Sigmoid colon (tissue), 7 donors: Measurements from ENCODE around the gene NUBP1. TPM values are rescaled to one million over a fixed set of nuclear protein-coding genes. Genes with fewer than 3 reads are reported as not detected.

Source experiments
- DNase-seq: peaks from one replicate; pipeline ENCODE4 v3.0.0-alpha.2; 2019
- H3K27ac ChIP-seq, 4 donors: fragments of 200-600 bp; sonication (generic); one replicate each; pipeline ENCODE4 v1.5.1; 2016 to 2019; ENCODE audit warnings: mild to moderate bottlenecking in 1 of 4
- H3K27me3 ChIP-seq, 3 donors: fragments of 200-600 bp; sonication (generic); one replicate each; pipeline ENCODE4 v1.5.1; 2019; ENCODE audit warnings: mild to moderate bottlenecking in 1 of 3
- H3K36me3 ChIP-seq, 4 donors: fragments of 200-600 bp; sonication (generic); one replicate each; pipeline ENCODE4 v1.5.1; 2016 to 2019
- H3K4me1 ChIP-seq, 4 donors: fragments of 200-600 bp; sonication (generic); one replicate each; pipeline ENCODE4 v1.5.1; 2017 to 2019
- H3K4me3 ChIP-seq, 4 donors: fragments of 200-600 bp; sonication (generic); one replicate each; pipeline ENCODE4 v1.5.1; 2017 to 2019; ENCODE audit warnings: mild to moderate bottlenecking in 2 of 4, moderate library complexity in 1 of 4
- H3K9me3 ChIP-seq, 4 donors: fragments of 200-600 bp in 3 of 4; sonication (generic) in 3 of 4; one replicate each; pipeline versions ENCODE4 v1.5.1 to v1.6.1; 2013 to 2019
- CTCF ChIP-seq, 4 experiments: fragments of 450-650 bp in 3 of 4; fragments of 200-600 bp in 1 of 4; IDR thresholded peaks; one replicate each; pipeline ENCODE4 v1.5.1; 2016 to 2019; ENCODE audit warnings: antibody characterized with exemption in 4 of 4, mild to moderate bottlenecking in 3 of 4, moderate library complexity in 2 of 4
- EP300 ChIP-seq, 4 donors: sonication (generic); formaldehyde crosslinking; IDR thresholded peaks; one replicate each; pipeline ENCODE4 v1.6.1; 2017; ENCODE audit warnings: antibody characterized with exemption in 4 of 4
- POLR2A ChIP-seq, 2 donors: fragments of 450-650 bp; IDR thresholded peaks; one replicate each; pipeline ENCODE4 v1.6.1; 2016; ENCODE audit warnings: antibody characterized with exemption in 2 of 2, mild to moderate bottlenecking in 2 of 2, moderate library complexity in 2 of 2
- POLR2AphosphoS5 ChIP-seq, 4 donors: sonication (generic); formaldehyde crosslinking; IDR thresholded peaks; one replicate each; pipeline ENCODE4 v1.6.1; 2017; ENCODE audit warnings: antibody characterized with exemption in 4 of 4
- WGBS, 2 donors: extraction: QIAGEN DNeasy Blood & Tissue Kit; methylation state at CpG; one replicate each; pipeline ENCODE4 v1.1.7; 2013; 5-methylcytosine and 5-hydroxymethylcytosine counted together
- intact Hi-C: fragments of 100-400 bp; cut with DNase I; formaldehyde crosslinking; loops from one replicate; pipeline ENCODE4 v1.15.1; 2023
- polyA plus RNA-seq, 3 donors: library from polyadenylated mRNA; stranded (reverse); fragments of 200-250 nt; gene quantifications; one replicate each; pipeline ENCODE4 v1.2.3, GENCODE V29; 2013
- small RNA-seq, 3 donors: library from RNA; depleted of rRNA; stranded (forward); fragments of <200 nt; gene quantifications; one replicate each; pipeline ENCODE3, GENCODE V24; 2016
- total RNA-seq, 4 donors: library from RNA; depleted of rRNA; stranded (reverse); fragments of >200 nt; gene quantifications; one replicate each; pipeline ENCODE4 v1.1.0, GENCODE V29; 2016
- donor health status: healthy with polysubstance abuse.
- donor health status: Bipolar disorder and iron deficiency.
- donor health status: healthy.

The NUBP1 gene
- total and polyA plus RNA-seq, 7 donors, result 26.3 to 37.6 (median 32.9) TPM

GRCh38 chr16:10812312-10813098 lies 68.9 kb downstream of the NUBP1 start:
- no peak for DNase-seq
- no peak overlapping the region for H3K4me3 ChIP-seq
- no peaks in the 10 kb centered on the region for H3K36me3 ChIP-seq
- WGBS, 2 donors, result 40 to 51% methylated on average over 6 of the region's 6 CpGs
- TF ChIP-seq CTCF (IDR thresholded peaks at IDR 0.05) (no peak), POLR2A (IDR thresholded peaks at IDR 0.05) (no peak), POLR2AphosphoS5 (IDR thresholded peaks at IDR 0.05) (no peak), EP300 (IDR thresholded peaks at IDR 0.05) (no peak)
- no peak overlapping the region for H3K27ac ChIP-seq
- H3K9me3 ChIP-seq, result no peaks in the 10 kb centered on the region
- peaks cover 0 to 6% (median 3%) of the 10 kb centered on the region in 3 donors for H3K27me3 ChIP-seq
- intact Hi-C loops, result no loop called here
- no peaks in the 10 kb centered on the region for H3K4me1 ChIP-seq

GRCh38 chr16:10813099-10813455 lies 69.4 kb downstream of the NUBP1 start:
- Histone ChIP-seq H3K36me3 (no peaks in the 10 kb centered on the region), H3K27me3 (peaks cover 0 to 11% (median 7%) of the 10 kb centered on the region in 3 donors), H3K4me1 (peaks cover 0 to under 1% (median 0%) of the 10 kb centered on the region in 4 donors), H3K27ac (no peak overlapping the region), H3K9me3 (no peaks in the 10 kb centered on the region), H3K4me3 (no peak overlapping the region)
- no peak for TF ChIP-seq POLR2AphosphoS5 (IDR thresholded peaks at IDR 0.05)
- no peak for TF ChIP-seq POLR2A (IDR thresholded peaks at IDR 0.05)
- TF ChIP-seq EP300 (IDR thresholded peaks at IDR 0.05), result no peak
- TF ChIP-seq CTCF (IDR thresholded peaks at IDR 0.05), result no peak
- 59 to 67% methylated on average over 4 of the region's 4 CpGs for WGBS, 2 donors
- intact Hi-C loops, result no loop called here
- no peak for DNase-seq

GRCh38 chr16:10817514-10817913 lies 73.9 kb downstream of the NUBP1 start:
- Histone ChIP-seq H3K4me3 (no peak overlapping the region), H3K27ac (no peak overlapping the region), H3K4me1 (peaks cover 0 to 7% (median 0%) of the 10 kb centered on the region in 4 donors), H3K9me3 (no peaks in the 10 kb centered on the region), H3K27me3 (peaks cover 0 to 19% (median 12%) of the 10 kb centered on the region in 3 donors), H3K36me3 (no peaks in the 10 kb centered on the region)
- 100% methylated on average over 1 of the region's 1 CpG for WGBS, 2 donors
- TF ChIP-seq POLR2AphosphoS5 (IDR thresholded peaks at IDR 0.05) (no peak), CTCF (IDR thresholded peaks at IDR 0.05) (no peak), EP300 (IDR thresholded peaks at IDR 0.05) (no peak), POLR2A (IDR thresholded peaks at IDR 0.05) (no peak)
- DNase-seq, result no peak
- intact Hi-C loops, result no loop called here

- no peak for DNase-seq
- intact Hi-C loops, result no loop called here
- H3K36me3 ChIP-seq, result no peaks in the 10 kb centered on the region
- peaks cover 0 to 19% (median 12%) of the 10 kb centered on the region in 3 donors for H3K27me3 ChIP-seq
- H3K4me3 ChIP-seq, result peak within 1 kb of the TSS; percentile 12 to 43 (median 32)
- H3K27ac ChIP-seq, result no peak within 1 kb of the TSS
- no peak for TF ChIP-seq EP300 (IDR thresholded peaks at IDR 0.05)
- no peaks in the 10 kb centered on the region for H3K9me3 ChIP-seq
- 36 to 48% methylated on average over 64 of the region's 64 CpGs for WGBS, 2 donors
- peaks cover 0 to 7% (median 0%) of the 10 kb centered on the region in 4 donors for H3K4me1 ChIP-seq
These were observed 74.6 kb downstream of the NUBP1 start, which contains the start of gene TVP23A for GRCh38 chr16:10817963-10818941. Gene TVP23A, minus strand, starts transcription at chr16:10818794. Its CDS starts 301 bp downstream, at chr16:10818493.

Small RNA genes lying within 50 kb of the gene (small RNA-seq; reads per million reads assigned to genes)
- gene MTND4LP24, result 0 reads per million in 3 donors
- 0 reads per million in 3 donors for gene MTND6P33

Other genes with a start within 250 kb of the NUBP1 start
- 10 to 100 TPM; 38.3 to 57.3 (median 42.8) TPM for gene EMP2, start 163.2 kb upstream of the NUBP1 start, total RNA-seq
- gene EMP2, start 163.2 kb upstream of the NUBP1 start, polyA plus RNA-seq, result 10 to 100 TPM in 2 of 3 donors, 1 to 10 TPM in 1; 7.2 to 49.5 (median 10.6) TPM
- gene TEKT5, start 48.9 kb upstream of the NUBP1 start, total RNA-seq, result 1 to 10 TPM in 1 of 4 donors, under 1 TPM in 1, not detected in 2; 0.83 to 2.1 TPM
- gene TEKT5, start 48.9 kb upstream of the NUBP1 start, polyA plus RNA-seq, result under 1 TPM in 1 of 3 donors, not detected in 2; 0.09 TPM
- gene TVP23A, start 75.0 kb downstream of the NUBP1 start, total RNA-seq, result under 1 TPM in 3 of 4 donors, not detected in 1; 0.14 to 0.83 (median 0.71) TPM
- under 1 TPM in 2 of 3 donors, not detected in 1; 0.46 to 0.98 TPM for gene TVP23A, start 75.0 kb downstream of the NUBP1 start, polyA plus RNA-seq
- gene CIITA, start 133.4 kb downstream of the NUBP1 start, total RNA-seq, result 10 to 100 TPM in 2 of 4 donors, 1 to 10 TPM in 2; 4.9 to 13.6 (median 11.5) TPM
- gene CIITA, start 133.4 kb downstream of the NUBP1 start, polyA plus RNA-seq, result 10 to 100 TPM in 1 of 3 donors, 1 to 10 TPM in 2; 1.2 to 53.9 (median 2.4) TPM
- 10 to 100 TPM; 55.0 to 99.9 (median 77.4) TPM for gene DEXI, start 198.6 kb downstream of the NUBP1 start, total RNA-seq
- gene DEXI, start 198.6 kb downstream of the NUBP1 start, polyA plus RNA-seq, result 10 to 100 TPM; 13.9 to 24.7 (median 18.6) TPM
- 10 to 100 TPM; 21.3 to 35.2 (median 29.5) TPM for gene CLEC16A, start 200.7 kb downstream of the NUBP1 start, total RNA-seq
- 10 to 100 TPM in 2 of 3 donors, 1 to 10 TPM in 1; 9.6 to 24.6 (median 10.6) TPM for gene CLEC16A, start 200.7 kb downstream of the NUBP1 start, polyA plus RNA-seq